Measurements from ENCODE around the gene PAFAH1B1.
A peak's percentile ranks its signal among the peaks of the same experiment; 100 is the strongest.

The PAFAH1B1 gene

DNA sequence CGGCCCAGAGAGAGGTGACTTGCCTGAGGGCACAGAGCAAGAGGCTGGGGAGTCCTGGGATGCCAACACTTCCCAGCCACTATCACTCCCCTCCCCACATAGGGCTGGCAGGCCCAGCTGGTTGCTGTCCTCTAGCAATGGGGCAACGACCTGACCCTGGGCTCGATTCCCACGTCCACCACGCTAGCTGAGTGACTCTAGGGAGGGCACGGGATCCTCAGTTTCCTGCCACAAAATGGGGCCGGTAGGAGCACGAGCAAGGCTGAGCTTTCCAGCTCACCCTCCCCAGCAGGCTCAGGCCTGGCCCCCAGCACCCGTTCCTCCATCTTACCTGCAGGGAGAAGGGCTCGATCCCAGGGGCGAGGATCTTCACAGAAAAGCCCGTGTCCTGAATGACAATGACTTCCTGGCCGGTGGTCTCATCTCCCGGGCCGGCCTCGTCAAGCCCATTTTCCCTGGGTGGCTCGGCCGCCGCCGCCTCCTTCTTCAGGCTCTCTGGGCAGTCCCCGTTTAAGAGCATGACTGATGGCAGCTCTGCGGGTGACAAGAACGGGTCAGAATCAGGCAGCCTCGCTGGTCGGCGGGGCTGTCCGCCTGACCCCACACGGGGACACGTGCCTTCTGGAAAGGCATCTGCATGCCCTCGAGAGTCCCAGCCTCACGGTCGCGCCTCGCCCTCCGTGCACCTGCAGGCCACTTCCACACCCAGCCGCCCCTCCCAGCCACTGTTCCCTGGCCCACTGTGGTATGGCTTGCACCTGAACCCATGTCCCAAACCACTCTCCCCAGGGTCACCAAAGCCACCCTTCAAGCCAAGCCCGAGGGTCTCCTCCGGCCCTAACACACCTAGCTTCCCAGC, 110.8 kb downstream of the PAFAH1B1 start:
- DNase-seq (ENCODE audit: low spot score), result no peak

DNA sequence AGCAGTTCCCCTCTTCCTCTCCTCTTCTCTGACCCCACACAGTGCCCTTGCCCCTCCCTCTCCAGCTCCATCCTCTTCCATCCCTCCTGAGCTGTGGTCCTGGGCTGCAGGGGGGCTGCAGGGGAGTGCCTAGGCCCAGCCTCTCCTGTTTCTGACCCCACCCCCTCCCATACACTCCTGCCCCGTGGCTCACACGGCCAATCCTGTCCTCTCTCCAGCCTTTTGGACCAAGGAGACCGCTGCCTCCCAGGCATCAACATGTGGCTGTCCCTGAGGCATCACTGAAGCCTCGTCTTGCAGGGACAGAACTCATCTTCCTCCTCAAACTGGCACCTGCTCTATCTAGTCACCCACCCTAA, 111.4 kb downstream of the PAFAH1B1 start:
- no peak for DNase-seq (ENCODE audit: low spot score)

DNA sequence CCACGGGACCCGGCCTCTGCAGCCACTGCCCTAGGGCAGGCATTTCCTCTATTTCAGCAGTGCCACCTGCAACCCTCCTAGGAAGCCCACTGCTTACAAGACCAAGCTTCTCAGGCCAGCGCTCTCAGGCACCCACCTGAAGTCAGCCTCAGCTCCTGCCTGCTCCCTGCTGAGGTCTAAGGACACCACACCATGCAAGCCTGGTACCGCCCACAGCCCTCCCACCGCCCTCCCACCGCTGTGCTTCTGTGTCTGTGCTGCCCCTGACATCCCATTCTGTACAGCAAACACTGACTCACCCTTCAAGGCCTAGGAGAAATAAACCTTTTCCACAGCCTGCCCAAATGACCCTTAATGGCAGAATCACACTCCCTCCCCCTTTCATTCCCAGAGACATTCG, 111.8 kb downstream of the PAFAH1B1 start:
- DNase-seq (ENCODE audit: low spot score), result no peak

DNA sequence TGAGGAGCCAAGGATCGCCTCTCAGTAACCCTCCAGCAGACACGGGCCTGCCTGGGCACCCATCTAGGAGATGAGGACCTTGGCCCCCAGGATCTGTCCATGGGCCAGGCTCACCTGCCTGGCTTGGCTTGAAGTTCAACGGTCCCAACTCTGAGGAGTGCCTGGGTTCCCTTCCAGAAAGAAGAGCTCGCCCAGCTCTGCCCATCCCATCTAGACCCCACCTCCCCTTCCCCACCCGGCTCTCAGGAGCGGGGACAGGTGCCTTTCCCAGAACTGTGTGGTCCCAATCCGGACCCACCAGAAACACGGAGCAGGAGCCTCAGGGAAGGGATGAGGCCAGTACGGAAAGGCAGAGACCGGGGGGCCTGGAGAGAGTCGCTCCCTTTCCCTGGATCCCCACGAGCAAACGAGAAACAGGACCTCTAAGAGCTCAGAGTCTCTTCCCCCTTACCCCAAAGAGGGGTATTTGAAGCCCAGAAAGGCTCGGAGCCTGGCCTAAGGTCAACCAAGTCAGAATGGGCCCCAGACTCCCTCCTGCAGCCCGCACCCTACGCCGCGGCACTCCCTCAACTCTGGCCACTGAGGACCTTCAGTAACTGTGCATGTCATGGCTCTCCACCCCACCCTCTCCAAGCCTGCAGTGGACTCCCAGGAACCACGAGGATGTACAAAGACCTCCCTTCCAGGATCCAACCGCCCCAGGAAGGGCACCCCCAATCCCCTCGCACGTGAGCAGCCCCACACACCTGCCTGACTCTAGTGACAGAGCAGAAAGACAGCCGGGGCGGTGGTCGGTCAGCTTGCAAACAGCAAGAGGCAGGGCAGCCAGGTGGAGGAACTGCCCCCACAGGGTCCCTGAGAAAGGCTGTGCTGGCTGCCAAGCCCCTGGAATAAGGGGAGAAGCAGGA, 112.7 kb downstream of the PAFAH1B1 start:
- DNase-seq (ENCODE audit: low spot score), result no peak

DNA sequence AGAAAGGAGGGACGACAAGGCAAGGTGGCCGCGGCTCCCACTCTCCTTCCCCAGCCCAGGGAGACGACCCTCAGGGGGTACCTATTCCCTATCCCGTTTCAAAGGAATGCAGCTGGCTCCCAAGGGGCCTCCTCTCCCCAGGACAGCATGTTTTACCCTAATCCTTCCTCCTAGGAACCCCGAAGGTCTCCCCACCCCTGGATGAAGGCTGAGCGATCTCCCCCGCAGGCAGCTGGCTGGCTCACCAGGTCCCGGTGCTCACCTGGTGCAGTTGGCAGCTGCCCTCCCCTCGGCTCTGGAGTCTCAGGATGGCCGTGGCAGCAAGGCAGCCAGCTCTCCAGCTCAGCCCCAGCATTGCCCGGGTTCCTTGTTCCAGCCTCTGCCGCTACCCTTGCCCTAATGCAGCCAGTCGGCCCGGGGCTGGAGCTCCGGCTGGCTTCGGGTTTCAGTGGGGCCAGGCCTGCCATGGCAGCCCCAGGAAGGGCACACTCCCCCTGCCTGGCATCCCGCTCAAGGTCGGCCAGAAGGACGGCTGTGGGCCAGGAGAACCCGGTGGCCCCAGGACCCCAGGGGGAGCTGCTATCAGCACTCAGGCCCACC, 113.6 kb downstream of the PAFAH1B1 start:
- no peak for DNase-seq (ENCODE audit: low spot score)

DNA sequence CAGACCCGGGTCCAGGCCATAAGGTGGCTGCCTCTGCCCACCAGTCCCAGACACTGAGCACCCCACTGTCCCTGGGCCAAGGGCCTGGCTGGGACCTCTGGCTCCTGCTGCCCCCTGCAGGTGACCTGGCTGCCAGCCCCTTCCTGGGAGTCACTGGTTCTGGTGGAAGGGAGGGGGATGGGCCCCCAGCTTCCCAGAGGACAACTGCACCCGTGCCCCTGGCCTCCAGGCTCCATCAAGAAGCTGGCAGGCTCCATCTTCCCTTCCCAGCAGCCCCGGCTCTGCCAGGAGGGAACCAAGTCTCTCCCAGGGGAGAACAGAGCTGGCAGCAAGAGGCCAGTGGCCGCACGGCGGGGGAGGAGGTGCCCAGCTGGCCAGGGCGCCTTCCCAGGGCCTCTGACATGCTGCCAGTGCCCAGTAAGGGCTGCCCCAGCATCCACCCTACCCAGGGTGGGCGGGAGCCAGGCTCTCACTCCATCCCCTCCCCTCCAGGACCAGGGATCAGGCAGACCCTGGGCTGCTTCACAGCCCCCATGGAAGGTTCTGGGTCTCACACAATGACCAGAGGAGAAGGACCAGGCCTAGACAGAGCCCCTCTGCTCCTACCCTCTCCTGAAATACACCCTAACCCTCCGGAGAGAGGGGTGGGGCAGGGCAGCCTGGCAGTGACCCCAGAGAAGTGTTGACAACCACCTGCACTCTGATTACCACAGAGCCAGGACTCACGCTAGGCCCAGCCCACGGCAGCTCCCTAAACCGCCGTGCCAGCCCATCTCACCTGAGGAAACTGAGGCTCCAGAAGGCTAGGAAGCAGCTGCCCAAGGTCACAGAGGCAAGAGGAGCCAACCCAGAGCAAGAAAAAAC, 114.5 kb downstream of the PAFAH1B1 start:
- DNase-seq (ENCODE audit: low spot score), result no peak

- DNase-seq (ENCODE audit: low spot score), result no peak
These were observed 115.2 kb downstream of the PAFAH1B1 start for GRCh38 chr17:2708585-2709182.

DNA sequence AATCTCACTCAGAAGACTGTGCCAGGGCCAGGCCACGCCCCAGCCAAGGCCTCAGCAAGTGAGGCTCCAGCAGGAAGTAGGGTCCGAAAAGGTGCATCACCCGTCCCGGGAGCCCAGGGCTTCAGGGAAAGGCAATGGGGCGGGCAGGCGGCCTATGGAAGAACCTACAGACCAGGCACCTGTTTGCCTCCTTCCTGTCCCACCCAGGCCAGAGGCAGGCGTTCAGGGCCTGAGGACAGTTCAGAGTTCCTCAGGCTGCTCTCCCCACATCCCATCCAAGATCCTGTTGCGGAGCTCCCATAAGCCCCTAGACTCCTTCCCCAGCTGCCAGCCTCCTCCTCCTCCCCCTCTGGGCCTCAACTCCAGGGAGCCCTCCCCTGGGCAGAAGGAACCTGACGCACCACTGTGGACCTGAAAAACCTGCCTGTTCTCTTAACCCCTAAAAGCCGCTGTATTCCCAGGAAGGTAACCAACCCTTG, 115.8 kb downstream of the PAFAH1B1 start:
- DNase-seq (ENCODE audit: low spot score), result peak; percentile 47

- no peak for DNase-seq (ENCODE audit: low spot score)
These were observed 116.8 kb downstream of the PAFAH1B1 start for GRCh38 chr17:2710071-2710802.

GRCh38 chr17:2710803-2711607, 117.6 kb downstream of the PAFAH1B1 start:
- DNase-seq (ENCODE audit: low spot score), result peak; percentile 55

- DNase-seq (ENCODE audit: low spot score), result peak; percentile 99
These were observed 118.3 kb downstream of the PAFAH1B1 start, which contains the start of gene CLUH for GRCh38 chr17:2711608-2712299. Gene CLUH, minus strand, starts transcription at chr17:2711764. Its CDS starts 103 bp downstream, at chr17:2711661.

DNA sequence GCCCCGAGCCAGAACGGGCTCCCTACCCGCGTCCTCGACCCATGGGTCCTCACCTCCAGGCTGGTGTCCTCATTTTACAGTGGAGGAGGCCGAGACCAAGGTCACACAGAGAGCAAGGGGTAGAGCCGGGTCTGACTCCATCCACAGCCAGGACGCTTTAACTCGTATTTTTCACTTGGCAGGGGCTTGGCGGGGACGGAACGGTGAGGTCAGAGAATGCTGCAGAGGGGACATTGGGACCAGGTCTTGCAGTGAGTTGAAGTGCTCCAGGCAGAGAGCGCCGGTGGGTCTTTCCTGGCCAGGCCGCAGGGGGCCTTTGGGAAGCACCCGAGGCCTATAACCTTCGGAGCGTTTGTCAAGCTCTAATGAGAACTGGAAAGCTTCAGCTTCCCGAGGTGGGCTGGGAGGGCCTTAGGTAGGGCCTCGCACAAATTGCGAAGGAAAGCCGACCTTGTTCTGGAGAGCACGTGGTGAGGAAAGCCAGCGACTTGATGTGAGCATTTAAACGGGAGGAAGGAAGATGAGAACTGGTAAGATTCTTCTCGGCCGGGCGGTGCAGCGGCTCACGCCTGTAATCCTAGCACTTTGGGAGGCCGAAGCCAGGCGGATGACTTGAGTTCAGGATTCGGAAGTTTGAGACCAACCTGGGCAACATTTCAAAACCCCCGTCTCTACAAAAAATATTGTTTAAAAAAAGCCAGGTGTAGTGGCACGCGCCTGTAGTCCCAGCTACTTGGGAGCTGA, 119.0 kb downstream of the PAFAH1B1 start:
- DNase-seq (ENCODE audit: low spot score), result no peak

GRCh38 chr17:2713881-2714280, 120.4 kb downstream of the PAFAH1B1 start:
- DNase-seq (ENCODE audit: low spot score), result no peak

DNA sequence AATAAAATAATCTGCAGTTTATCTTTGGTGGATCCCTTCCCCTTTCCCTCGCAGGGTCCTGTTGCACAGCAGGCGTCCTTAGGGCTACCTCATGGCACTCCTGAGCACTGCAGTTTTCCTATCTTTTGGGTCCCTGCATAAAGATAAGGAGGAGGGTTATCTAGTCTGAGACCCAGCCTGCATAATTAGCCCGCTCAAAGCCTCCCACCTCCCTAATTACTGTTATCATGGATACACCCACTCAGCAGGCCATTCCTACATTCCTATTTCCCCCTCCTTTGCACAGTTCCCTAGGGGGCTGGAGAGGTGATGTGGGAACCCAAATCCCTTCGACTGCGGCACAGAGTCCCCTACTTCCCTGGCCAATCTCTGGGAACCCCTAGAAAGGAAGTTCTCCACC, 123.2 kb downstream of the PAFAH1B1 start:
- DNase-seq (ENCODE audit: low spot score), result no peak

- no peak for DNase-seq (ENCODE audit: low spot score)
These were observed 124.9 kb downstream of the PAFAH1B1 start for GRCh38 chr17:2718150-2718938.

GRCh38 chr17:2719861-2720260, 126.4 kb downstream of the PAFAH1B1 start:
- no peak for DNase-seq (ENCODE audit: low spot score)

GRCh38 chr17:2721603-2722002, 128.1 kb downstream of the PAFAH1B1 start:
- no peak for DNase-seq (ENCODE audit: low spot score)

Measured in AG20443 (cell line).